Neural cell (in vitro differentiated cells): Measurements from ENCODE around the gene RANGRF. TPM values are rescaled to one million over a fixed set of nuclear protein-coding genes. Genes with fewer than 3 reads are reported as not detected.

ENCODE experiments used
- H2AFZ ChIP-seq: fragments of 200-600, 300-800 bp; sonication (generic), shearing (Covaris generic); 2 replicates; pipeline ENCODE4 v1.6.0; 2014; ENCODE audit warnings: low read depth, mild to moderate bottlenecking, antibody characterized with exemption, low read length, moderate library complexity
- H3F3A ChIP-seq: fragments of 200-600 bp; shearing (Covaris generic); 2 replicates; pipeline ENCODE4 v1.6.1; 2016; ENCODE audit warnings: mild to moderate bottlenecking, moderate library complexity, mixed read lengths, antibody characterized with exemption, low read length; ENCODE audit not compliant: insufficient read depth, poor library complexity, severe bottlenecking
- H3K27ac ChIP-seq: fragments of 200-600, 300-800 bp; sonication (generic), shearing (Covaris generic); 2 replicates; pipeline ENCODE4 v1.5.1; 2014; ENCODE audit warnings: mild to moderate bottlenecking, low read length, moderate library complexity
- H3K27me3 ChIP-seq: fragments of 300-800, 200-600 bp; sonication (generic), shearing (Covaris generic); 2 replicates; pipeline ENCODE4 v1.6.0; 2014; ENCODE audit warnings: mild to moderate bottlenecking, low read depth, low read length, moderate library complexity; ENCODE audit not compliant: insufficient read depth
- H3K36me3 ChIP-seq: fragments of 300-800, 200-600 bp; sonication (generic), shearing (Covaris generic); 2 replicates; pipeline ENCODE4 v1.5.1; 2014; ENCODE audit warnings: mild to moderate bottlenecking, antibody characterized with exemption, low read length, moderate library complexity; ENCODE audit not compliant: insufficient read depth
- H3K4me2 ChIP-seq: fragments of 300-800, 200-600 bp; sonication (generic), shearing (Covaris generic); 2 replicates; pipeline ENCODE4 v1.6.0; 2014; ENCODE audit warnings: mild to moderate bottlenecking, low read length
- H3K4me3 ChIP-seq: fragments of 300-800, 200-600 bp; sonication (generic), shearing (Covaris generic); 2 replicates; pipeline ENCODE4 v1.5.1; 2014; ENCODE audit warnings: mild to moderate bottlenecking, low read length, moderate library complexity
- H3K79me2 ChIP-seq: fragments of 200-600 bp; shearing (Covaris generic); replicated peaks from 2 replicates; pipeline ENCODE4 v1.6.0; 2014; ENCODE audit warnings: mild to moderate bottlenecking, low read length, moderate library complexity; ENCODE audit not compliant: insufficient read depth
- H3K9ac ChIP-seq: fragments of 300-800, 200-600 bp; sonication (generic), shearing (Covaris generic); 2 replicates; pipeline ENCODE4 v1.6.1; 2016; ENCODE audit warnings: mild to moderate bottlenecking, low read length, mixed read lengths
- H3K9me2 ChIP-seq: fragments of 200-600 bp; shearing (Covaris generic); 2 replicates; pipeline ENCODE4 v1.6.1; 2016; ENCODE audit warnings: mild to moderate bottlenecking, low read length, mixed read lengths; ENCODE audit not compliant: insufficient read depth
- H3K9me3 ChIP-seq: fragments of 200-600, 300-800 bp; sonication (generic), shearing (Covaris generic); 2 replicates; pipeline ENCODE4 v1.6.1; 2016; ENCODE audit warnings: mild to moderate bottlenecking, mixed run types, low read length, moderate library complexity, mixed read lengths
- H4K20me1 ChIP-seq: fragments of 200-600 bp; shearing (Covaris generic); 2 replicates; pipeline ENCODE4 v1.6.1; 2016; ENCODE audit warnings: mild to moderate bottlenecking, mixed run types; ENCODE audit not compliant: insufficient read depth
- CTCF ChIP-seq: fragments of 450-650 bp; IDR thresholded peaks from 2 replicates; pipeline ENCODE4 v1.5.1; 2014; ENCODE audit warnings: antibody characterized with exemption, mild to moderate bottlenecking, moderate library complexity; ENCODE audit not compliant: poor library complexity, severe bottlenecking
- EP300 ChIP-seq: fragments of 450-650 bp; conservative IDR thresholded peaks from 2 replicates; pipeline ENCODE4 v1.6.1; 2014; ENCODE audit warnings: antibody characterized with exemption, mild to moderate bottlenecking, moderate library complexity; ENCODE audit not compliant: poor library complexity, severe bottlenecking
- EZH2 ChIP-seq: fragments of 200-600, 300-800 bp; shearing (Covaris generic), sonication (generic); IDR thresholded peaks from 2 replicates; pipeline ENCODE4 v1.6.1; 2014; ENCODE audit warnings: antibody characterized with exemption, low read length, borderline replicate concordance, mild to moderate bottlenecking; ENCODE audit not compliant: insufficient read depth, poor library complexity, severe bottlenecking
- MXI1 ChIP-seq: fragments of 450-650 bp; conservative IDR thresholded peaks from 2 replicates; pipeline ENCODE4 v1.6.1; 2014; ENCODE audit warnings: antibody characterized with exemption, mild to moderate bottlenecking; ENCODE audit not compliant: poor library complexity, severe bottlenecking
- POLR2AphosphoS5 ChIP-seq: IDR thresholded peaks from 2 replicates; pipeline ENCODE4 v1.6.1; 2012
- RAD21 ChIP-seq: fragments of 450-650 bp; conservative IDR thresholded peaks from 2 replicates; pipeline ENCODE4 v1.6.1; 2014; ENCODE audit warnings: antibody characterized with exemption, mild to moderate bottlenecking, moderate library complexity
- SMC3 ChIP-seq: fragments of 450-650 bp; conservative IDR thresholded peaks from 2 replicates; pipeline ENCODE4 v1.6.1; 2014; ENCODE audit warnings: antibody characterized with exemption, mild to moderate bottlenecking, moderate library complexity; ENCODE audit not compliant: poor library complexity
- TAF1 ChIP-seq: IDR thresholded peaks from 2 replicates; pipeline ENCODE4 v1.6.1; 2012; ENCODE audit warnings: low read depth
- polyA plus RNA-seq: library from polyadenylated mRNA; depleted of rRNA; stranded (reverse); fragments of >200 nt; gene quantifications from 2 replicates; pipeline ENCODE4 v1.2.3, GENCODE V29; 2014
- TF ChIP-seq, protein P1 (sequence below): IDR thresholded peaks from 2 replicates; pipeline ENCODE4 v1.6.1; 2012; ENCODE audit warnings: borderline replicate concordance

Gene RANGRF
- polyA plus RNA-seq, 1 donor from 2014 or later: 20.9 TPM

DNA sequence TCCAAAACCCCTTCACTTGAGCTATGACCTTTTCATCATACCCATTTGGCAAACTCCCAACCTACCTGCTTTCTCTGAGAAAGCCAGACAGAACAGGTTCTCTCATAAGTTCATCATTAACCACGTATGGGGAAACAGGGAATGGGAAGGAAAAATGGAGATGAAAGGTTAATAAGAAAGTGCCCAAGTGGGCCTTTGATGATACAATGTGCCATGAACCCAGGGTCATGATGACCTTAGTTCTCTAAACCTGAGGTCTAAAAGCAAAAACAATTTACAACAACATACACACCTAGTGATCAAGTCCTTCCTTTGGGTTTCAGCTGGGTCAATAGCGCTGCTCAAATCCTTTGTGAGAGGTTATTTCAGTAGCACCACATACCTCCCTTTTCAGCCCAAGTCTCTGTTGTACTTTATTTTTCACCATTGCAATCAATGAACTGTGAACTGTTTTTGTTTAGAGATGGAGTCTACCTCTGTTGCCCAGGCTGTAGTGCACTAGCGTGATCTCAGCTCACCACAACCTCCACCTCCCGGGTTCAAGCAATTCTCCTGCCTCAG lies 14.5 kb upstream of the RANGRF start:
- Histone ChIP-seq H2AFZ (no peak overlapping the region), H3K27me3 (no peaks in the 10 kb centered on the region), H3K27ac (no peak overlapping the region), H3K9me2 (no peaks in the 10 kb centered on the region), H3K4me3 (no peak overlapping the region), H3F3A (no peaks in the 10 kb centered on the region), H3K9me3 (no peaks in the 10 kb centered on the region), H3K36me3 (no peaks in the 10 kb centered on the region), H3K9ac (no peak overlapping the region), H3K79me2 (no peaks in the 10 kb centered on the region), H4K20me1 (no peaks in the 10 kb centered on the region), H3K4me2 (no peak overlapping the region)
- TF ChIP-seq RAD21 (no peak), SMC3 (no peak), EP300 (no peak), EZH2 (no peak), CTCF (no peak), MXI1 (no peak), POLR2AphosphoS5 (no peak), TAF1 (no peak)
- TF ChIP-seq, protein P1, sequence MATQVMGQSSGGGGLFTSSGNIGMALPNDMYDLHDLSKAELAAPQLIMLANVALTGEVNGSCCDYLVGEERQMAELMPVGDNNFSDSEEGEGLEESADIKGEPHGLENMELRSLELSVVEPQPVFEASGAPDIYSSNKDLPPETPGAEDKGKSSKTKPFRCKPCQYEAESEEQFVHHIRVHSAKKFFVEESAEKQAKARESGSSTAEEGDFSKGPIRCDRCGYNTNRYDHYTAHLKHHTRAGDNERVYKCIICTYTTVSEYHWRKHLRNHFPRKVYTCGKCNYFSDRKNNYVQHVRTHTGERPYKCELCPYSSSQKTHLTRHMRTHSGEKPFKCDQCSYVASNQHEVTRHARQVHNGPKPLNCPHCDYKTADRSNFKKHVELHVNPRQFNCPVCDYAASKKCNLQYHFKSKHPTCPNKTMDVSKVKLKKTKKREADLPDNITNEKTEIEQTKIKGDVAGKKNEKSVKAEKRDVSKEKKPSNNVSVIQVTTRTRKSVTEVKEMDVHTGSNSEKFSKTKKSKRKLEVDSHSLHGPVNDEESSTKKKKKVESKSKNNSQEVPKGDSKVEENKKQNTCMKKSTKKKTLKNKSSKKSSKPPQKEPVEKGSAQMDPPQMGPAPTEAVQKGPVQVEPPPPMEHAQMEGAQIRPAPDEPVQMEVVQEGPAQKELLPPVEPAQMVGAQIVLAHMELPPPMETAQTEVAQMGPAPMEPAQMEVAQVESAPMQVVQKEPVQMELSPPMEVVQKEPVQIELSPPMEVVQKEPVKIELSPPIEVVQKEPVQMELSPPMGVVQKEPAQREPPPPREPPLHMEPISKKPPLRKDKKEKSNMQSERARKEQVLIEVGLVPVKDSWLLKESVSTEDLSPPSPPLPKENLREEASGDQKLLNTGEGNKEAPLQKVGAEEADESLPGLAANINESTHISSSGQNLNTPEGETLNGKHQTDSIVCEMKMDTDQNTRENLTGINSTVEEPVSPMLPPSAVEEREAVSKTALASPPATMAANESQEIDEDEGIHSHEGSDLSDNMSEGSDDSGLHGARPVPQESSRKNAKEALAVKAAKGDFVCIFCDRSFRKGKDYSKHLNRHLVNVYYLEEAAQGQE: no peak

- no peak overlapping the region for H3K9ac ChIP-seq
- no peaks in the 10 kb centered on the region for H3K9me3 ChIP-seq
- no peaks in the 10 kb centered on the region for H3K79me2 ChIP-seq
- TF ChIP-seq EZH2 (no peak), POLR2AphosphoS5 (no peak), CTCF (no peak), SMC3 (no peak), TAF1 (no peak), RAD21 (no peak), MXI1 (no peak), EP300 (no peak)
- TF ChIP-seq, protein P1: no peak
- no peak overlapping the region for H3K4me2 ChIP-seq
- H3K27ac ChIP-seq: no peak overlapping the region
- no peaks in the 10 kb centered on the region for H3K36me3 ChIP-seq
- no peaks in the 10 kb centered on the region for H3F3A ChIP-seq
- no peak overlapping the region for H2AFZ ChIP-seq
- no peak overlapping the region for H3K4me3 ChIP-seq
- no peaks in the 10 kb centered on the region for H4K20me1 ChIP-seq
- no peaks in the 10 kb centered on the region for H3K27me3 ChIP-seq
- no peaks in the 10 kb centered on the region for H3K9me2 ChIP-seq
These were observed 13.7 kb upstream of the RANGRF start for GRCh38 chr17:8274816-8275215.
